ENCODE measurements around the gene ARHGEF4.

- TF ChIP-seq CTCF (IDR thresholded peaks at IDR 0.05) (no peak), POLR2A (IDR thresholded peaks at IDR 0.05) (no peak)
Measured at GRCh38 chr2:131036696-131037397, 200.1 kb downstream of the ARHGEF4 start.

Data from suprapubic skin (tissue), 3 donors.